Testis (tissue), 2 donors: ENCODE results near the gene FRYL.

Experiments used
- POLR2A ChIP-seq: fragments of 450-650 bp; IDR thresholded peaks from one replicate; pipeline ENCODE4 v1.6.1; 2017; ENCODE audit warnings: antibody characterized with exemption, mild to moderate bottlenecking, moderate library complexity
- TF ChIP-seq, protein P1 (sequence below), 3 experiments: fragments of 450-650 bp in 2 of 3; fragments of 200-600 bp in 1 of 3; sonication (generic) in 1 of 3; IDR thresholded peaks; one replicate each; pipeline ENCODE4 v1.5.1; 2016 to 2019; ENCODE audit warnings: antibody characterized with exemption in 3 of 3, mild to moderate bottlenecking in 2 of 3, moderate library complexity in 1 of 3

GRCh38 chr4:48687313-48688051 is 92.6 kb downstream of the FRYL start:
- TF ChIP-seq, protein P1, sequence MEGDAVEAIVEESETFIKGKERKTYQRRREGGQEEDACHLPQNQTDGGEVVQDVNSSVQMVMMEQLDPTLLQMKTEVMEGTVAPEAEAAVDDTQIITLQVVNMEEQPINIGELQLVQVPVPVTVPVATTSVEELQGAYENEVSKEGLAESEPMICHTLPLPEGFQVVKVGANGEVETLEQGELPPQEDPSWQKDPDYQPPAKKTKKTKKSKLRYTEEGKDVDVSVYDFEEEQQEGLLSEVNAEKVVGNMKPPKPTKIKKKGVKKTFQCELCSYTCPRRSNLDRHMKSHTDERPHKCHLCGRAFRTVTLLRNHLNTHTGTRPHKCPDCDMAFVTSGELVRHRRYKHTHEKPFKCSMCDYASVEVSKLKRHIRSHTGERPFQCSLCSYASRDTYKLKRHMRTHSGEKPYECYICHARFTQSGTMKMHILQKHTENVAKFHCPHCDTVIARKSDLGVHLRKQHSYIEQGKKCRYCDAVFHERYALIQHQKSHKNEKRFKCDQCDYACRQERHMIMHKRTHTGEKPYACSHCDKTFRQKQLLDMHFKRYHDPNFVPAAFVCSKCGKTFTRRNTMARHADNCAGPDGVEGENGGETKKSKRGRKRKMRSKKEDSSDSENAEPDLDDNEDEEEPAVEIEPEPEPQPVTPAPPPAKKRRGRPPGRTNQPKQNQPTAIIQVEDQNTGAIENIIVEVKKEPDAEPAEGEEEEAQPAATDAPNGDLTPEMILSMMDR (IDR thresholded peaks at IDR 0.05), result no peak
- no peak for TF ChIP-seq POLR2A
